Right lobe of liver (tissue), 6 donors: ENCODE measurements around the gene ZDHHC6. TPM values are rescaled to one million over a fixed set of nuclear protein-coding genes. Genes with fewer than 3 reads are reported as not detected.

Source experiments
- ATAC-seq, 4 donors: fragments of 200-7000 bp; cut with Tn5 transposase; one replicate each; pipeline ENCODE4 v1.9.1; 2020; ENCODE audit warnings: mild to moderate bottlenecking in 4 of 4, moderate library complexity in 4 of 4
- DNase-seq, 3 donors: peaks; one replicate each; pipeline ENCODE4 v3.0.0-alpha.2; 2020
- H3K27ac ChIP-seq, 3 donors: fragments of 200-600 bp; one replicate each; pipeline ENCODE4 v1.8.0; 2022
- H3K27me3 ChIP-seq, 2 donors: fragments of 200-600 bp; one replicate each; pipeline ENCODE4 v1.8.0; 2022
- H3K36me3 ChIP-seq, 4 donors: fragments of 200-600 bp; sonication (generic) in 1 of 4; one replicate each; pipeline versions ENCODE4 v1.5.1 to v1.8.0; 2017 to 2022; ENCODE audit warnings: control low read depth in 1 of 4
- H3K4me1 ChIP-seq, 4 donors: fragments of 200-600 bp; sonication (generic) in 1 of 4; one replicate each; pipeline versions ENCODE4 v1.5.1 to v1.8.0; 2017 to 2022; ENCODE audit warnings: control low read depth in 1 of 4
- H3K4me3 ChIP-seq, 3 donors: fragments of 200-600 bp; one replicate each; pipeline ENCODE4 v1.8.0; 2022
- H3K9me3 ChIP-seq, 4 donors: fragments of 200-600 bp; sonication (generic) in 1 of 4; one replicate each; pipeline versions ENCODE4 v1.5.1 to v1.8.0; 2017 to 2022; ENCODE audit warnings: control low read depth in 1 of 4
- CTCF ChIP-seq, 4 donors: fragments of 200-600 bp in 3 of 4; fragments of 450-650 bp in 1 of 4; IDR thresholded peaks; one replicate each; pipeline versions ENCODE4 v1.5.1 to v1.8.0; 2016 to 2022; ENCODE audit warnings: antibody characterized with exemption in 4 of 4, mild to moderate bottlenecking in 2 of 4
- POLR2A ChIP-seq: fragments of 450-650 bp; IDR thresholded peaks from one replicate; pipeline ENCODE4 v1.6.1; 2017; ENCODE audit warnings: antibody characterized with exemption, mild to moderate bottlenecking
- WGBS: methylation state at CpG from one replicate; pipeline ENCODE4 v1.1.6; 2018; ENCODE audit warnings: low coverage, low lambda C conversion rate; ENCODE audit not compliant: insufficient coverage; ENCODE audit errors: missing lambda C conversion rate; 5-methylcytosine and 5-hydroxymethylcytosine counted together
- intact Hi-C, 2 donors: fragments of 100-400 bp; cut with DNase I; formaldehyde crosslinking; loops; one replicate each; pipeline versions ENCODE4 v1.11.2 to v1.14.1; 2022
- long read RNA-seq: library from polyadenylated mRNA; unstranded; transcript quantifications from one replicate; pipeline ENCODE4 v2.0.0, GENCODE V29; 2019
- total RNA-seq, 6 experiments: library from RNA; depleted of rRNA in 2 of 6; stranded (reverse); fragments of >200 nt in 2 of 6; fragmentation: NEBNext Ultra II Directional in 3 of 6; extraction: Animal tissue kit (Norgen Biotek cat#: 25700) in 3 of 6; gene quantifications; one replicate each; pipeline versions ENCODE4 v1.1.0 to v1.2.4, GENCODE V29; 2016 to 2023
- donor health status: DM: no; HTN: yes; CAD: no.
- donor health status: DM: no; HTN: no; CAD: no.
- donor health status: DM: no; HTN: no; CAD: no.
- donor health status: DM: no; HTN: yes; CAD: no.
- donor health status: DM: no; HTN: yes; CAD: no.

Gene ZDHHC6, protein sequence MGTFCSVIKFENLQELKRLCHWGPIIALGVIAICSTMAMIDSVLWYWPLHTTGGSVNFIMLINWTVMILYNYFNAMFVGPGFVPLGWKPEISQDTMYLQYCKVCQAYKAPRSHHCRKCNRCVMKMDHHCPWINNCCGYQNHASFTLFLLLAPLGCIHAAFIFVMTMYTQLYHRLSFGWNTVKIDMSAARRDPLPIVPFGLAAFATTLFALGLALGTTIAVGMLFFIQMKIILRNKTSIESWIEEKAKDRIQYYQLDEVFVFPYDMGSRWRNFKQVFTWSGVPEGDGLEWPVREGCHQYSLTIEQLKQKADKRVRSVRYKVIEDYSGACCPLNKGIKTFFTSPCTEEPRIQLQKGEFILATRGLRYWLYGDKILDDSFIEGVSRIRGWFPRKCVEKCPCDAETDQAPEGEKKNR
- 10 to 100 TPM; 12.2 to 23.0 (median 16.0) TPM for total RNA-seq
- long read RNA-seq, partial matches to known transcripts, result 0 of 6 reads
- long read RNA-seq, other reads (novel, unspliced or antisense), result 3 of 6 reads

GRCh38 chr10:112446855-112447619, at the start of gene ZDHHC6, which contains the start of gene VTI1A:
ZDHHC6 (minus strand) TSS chr10:112446914; CDS start chr10:112445436, 1,478 bp downstream.
VTI1A (plus strand) TSS chr10:112447215; CDS start chr10:112447374, 159 bp downstream.
- DNase-seq (peak; percentile 85 to 90 (median 88)), ATAC-seq (peak; percentile 98 to 99 (median 98))
- WGBS, result under 1% methylated on average over 53 of the region's 59 CpGs
- no peaks in the 10 kb centered on the region for H3K27me3 ChIP-seq
- intact Hi-C loops, result no loop called here
- peaks cover 0 to 21% (median 9%) of the 10 kb centered on the region in 4 donors for H3K4me1 ChIP-seq
- H3K36me3 ChIP-seq, result peaks cover 0 to 20% (median 3%) of the 10 kb centered on the region in 4 donors
- no peaks in the 10 kb centered on the region for H3K9me3 ChIP-seq
- peak within 1 kb of the TSS; percentile 83 to 88 (median 87) for H3K4me3 ChIP-seq
- H3K27ac ChIP-seq, result peak within 1 kb of the TSS; percentile 81 to 85 (median 83)
- TF ChIP-seq CTCF (IDR thresholded peaks at IDR 0.05) (peak; percentile 4 to 27 (median 18)), POLR2A (peak; percentile 59)

- H3K4me3 ChIP-seq, result no peak overlapping the region
- no peaks in the 10 kb centered on the region for H3K36me3 ChIP-seq
- no peaks in the 10 kb centered on the region for H3K27me3 ChIP-seq
- H3K4me1 ChIP-seq, result no peaks in the 10 kb centered on the region
- no peaks in the 10 kb centered on the region for H3K9me3 ChIP-seq
- H3K27ac ChIP-seq, result no peak overlapping the region
- intact Hi-C loops, result no loop called here
- DNase-seq (no peak), ATAC-seq (no peak)
- TF ChIP-seq POLR2A (no peak), CTCF (IDR thresholded peaks at IDR 0.05) (no peak)
- 96% methylated on average over 6 of the region's 6 CpGs for WGBS
Measured at GRCh38 chr10:112492736-112493135, 46.0 kb upstream of the ZDHHC6 start.

GRCh38 chr10:112491144-112491543, 44.4 kb upstream of the ZDHHC6 start:
- Histone ChIP-seq H3K36me3 (no peaks in the 10 kb centered on the region), H3K27me3 (no peaks in the 10 kb centered on the region), H3K4me3 (no peak overlapping the region), H3K4me1 (no peaks in the 10 kb centered on the region), H3K9me3 (no peaks in the 10 kb centered on the region), H3K27ac (no peak overlapping the region)
- TF ChIP-seq POLR2A (no peak), CTCF (IDR thresholded peaks at IDR 0.05) (no peak)
- intact Hi-C loops, result no loop called here
- DNase-seq (no peak), ATAC-seq (no peak)

- no peaks in the 10 kb centered on the region for H3K4me1 ChIP-seq
- H3K4me3 ChIP-seq, result no peak overlapping the region
- no peak overlapping the region for H3K27ac ChIP-seq
- intact Hi-C loops, result no loop called here
- H3K9me3 ChIP-seq, result no peaks in the 10 kb centered on the region
- DNase-seq (no peak), ATAC-seq (no peak)
- H3K27me3 ChIP-seq, result no peaks in the 10 kb centered on the region
- 63% methylated on average over 2 of the region's 2 CpGs for whole genome bisulfite sequencing
- H3K36me3 ChIP-seq, result no peaks in the 10 kb centered on the region
- TF ChIP-seq CTCF (IDR thresholded peaks at IDR 0.05) (no peak), POLR2A (no peak)
Measured at GRCh38 chr10:112490545-112490944, 43.8 kb upstream of the ZDHHC6 start.
